OCI-LY1 (cell line): ENCODE results near the gene TULP4.
"Not testable (repeated sequence)": the region's sequence is repeated elsewhere in the genome, so short reads cannot be mapped to it uniquely, and the experiment has no call there.

Source experiments
- CTCF ChIP-seq: fragments of 200-600 bp; sonication (generic), shearing (Covaris generic); IDR thresholded peaks from 2 replicates; pipeline ENCODE4 v1.5.1; 2017; ENCODE audit warnings: mild to moderate bottlenecking, antibody characterized with exemption, low read length, moderate library complexity, mixed read lengths
- EZH2 ChIP-seq: fragments of 200-600 bp; sonication (generic), shearing (Covaris generic); IDR thresholded peaks from 2 replicates; pipeline ENCODE4 v1.8.0; 2017; ENCODE audit warnings: borderline replicate concordance, mixed run types, mild to moderate bottlenecking, antibody characterized with exemption, low read length, moderate library complexity, mixed read lengths

GRCh38 chr6:158477722-158478121, 165.5 kb downstream of the TULP4 start:
- TF ChIP-seq EZH2, CTCF: not testable (repeated sequence)
